GM18868 (cell line): ENCODE measurements around the gene REC114.

Experiments
- ATAC-seq: cut with Tn5 transposase; IDR thresholded peaks from one replicate; pipeline ENCODE4 v1.9.1; 2021; ENCODE audit warnings: mild to moderate bottlenecking, moderate library complexity; ENCODE audit not compliant: unreplicated experiment

Gene REC114

DNA sequence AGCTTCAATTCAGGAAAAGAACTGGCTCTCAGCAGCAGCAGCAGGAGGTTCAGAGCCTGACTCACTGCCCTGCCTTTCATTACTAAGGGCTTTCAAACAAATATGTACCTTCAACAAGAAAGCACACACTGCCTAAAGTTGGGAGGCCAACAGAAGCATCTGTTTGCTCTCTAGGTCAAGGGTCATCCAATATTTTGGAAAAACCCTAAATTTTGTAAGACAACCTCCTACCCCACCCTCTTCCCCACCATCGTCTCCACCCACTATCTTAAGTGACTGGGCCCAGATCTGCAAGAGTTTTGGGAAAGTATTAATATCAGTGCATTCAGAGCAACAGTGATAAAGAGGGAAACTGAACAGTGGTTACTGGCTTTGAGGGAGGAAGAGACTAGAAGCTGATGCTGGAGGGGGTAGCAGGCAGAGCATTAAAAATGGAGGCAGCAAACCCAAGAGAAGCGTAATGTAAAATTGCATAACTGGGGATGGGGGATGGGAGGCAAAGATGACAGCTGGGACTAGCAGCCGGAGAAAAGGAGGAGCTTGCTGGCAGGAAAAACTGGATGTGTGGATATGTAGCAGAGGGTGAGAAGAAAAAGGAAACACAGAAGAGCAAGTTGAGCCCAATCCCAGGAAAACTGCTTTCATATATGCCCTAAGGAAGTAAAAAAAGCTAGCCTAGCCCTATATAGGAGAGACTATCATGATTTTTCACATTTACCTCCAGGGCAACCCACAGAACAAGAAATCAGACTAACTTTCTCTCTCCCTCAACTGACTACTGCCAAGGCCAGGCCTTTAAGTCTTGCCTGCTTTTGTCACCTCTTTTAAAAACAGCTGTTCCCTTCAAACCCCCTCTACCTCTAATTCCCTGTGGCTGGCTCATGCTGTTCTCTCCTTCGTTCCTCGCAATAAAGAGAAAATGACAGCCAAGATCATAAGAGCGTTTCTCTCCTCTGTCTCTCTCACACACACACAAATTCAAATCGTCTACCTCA is 158.8 kb downstream of the REC114 start:
- ATAC-seq = no peak

DNA sequence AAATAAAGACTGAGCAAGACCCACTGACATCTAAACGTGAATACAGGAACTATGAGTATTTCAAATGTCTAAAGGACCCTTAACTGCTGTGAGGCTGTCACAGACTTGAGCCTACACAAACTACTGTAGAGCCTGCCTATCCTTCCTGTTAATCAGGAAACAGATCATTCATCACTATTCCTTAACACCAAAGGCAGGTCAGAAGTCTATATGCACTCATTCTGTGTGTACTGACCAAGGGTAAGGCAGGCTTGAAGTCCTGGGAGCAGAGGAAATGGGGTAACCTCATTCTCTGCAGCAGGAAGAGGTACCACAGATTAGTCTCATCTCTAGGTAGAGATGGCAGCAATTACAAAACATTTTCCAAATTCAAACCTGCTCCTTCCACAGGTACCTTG is 159.5 kb downstream of the REC114 start:
- no peak for ATAC-seq

DNA sequence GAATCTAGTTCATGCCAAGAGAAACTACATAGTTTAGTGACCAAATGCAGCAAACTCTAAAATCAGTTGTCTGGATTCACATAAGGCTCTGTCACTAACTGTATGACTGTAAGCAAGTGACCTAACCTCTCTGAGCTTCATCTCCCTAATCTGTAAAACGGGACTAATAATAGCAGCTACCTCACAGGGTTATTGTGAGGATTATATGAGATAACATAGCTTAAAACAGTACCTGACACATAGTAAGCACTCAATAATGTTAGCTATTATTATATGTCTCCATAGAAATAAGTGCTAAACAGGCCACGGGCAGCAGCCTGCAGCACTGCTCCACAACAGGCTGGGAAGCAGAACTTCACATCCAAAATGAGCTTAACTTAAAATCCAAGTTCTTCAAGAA is 160.0 kb downstream of the REC114 start:
- ATAC-seq = no peak

DNA sequence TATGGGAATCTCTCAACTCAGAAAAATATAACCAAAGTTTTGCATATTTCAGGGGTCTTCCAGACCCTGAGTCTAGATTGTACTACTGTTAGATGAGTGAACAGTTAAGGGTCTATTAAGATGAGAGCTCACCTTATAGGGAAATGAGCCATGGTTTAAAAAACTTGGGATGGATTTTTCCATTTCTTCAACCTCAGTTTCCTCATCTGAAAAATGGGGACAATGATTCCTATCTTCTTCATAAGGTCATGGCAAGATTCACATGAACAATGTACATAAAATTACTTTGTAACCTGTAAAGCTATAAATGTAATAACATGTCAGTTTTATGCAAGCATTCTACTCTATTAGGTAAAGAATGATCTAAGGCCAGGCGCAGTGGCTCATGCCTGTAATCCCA is 161.5 kb downstream of the REC114 start:
- ATAC-seq = no peak

DNA sequence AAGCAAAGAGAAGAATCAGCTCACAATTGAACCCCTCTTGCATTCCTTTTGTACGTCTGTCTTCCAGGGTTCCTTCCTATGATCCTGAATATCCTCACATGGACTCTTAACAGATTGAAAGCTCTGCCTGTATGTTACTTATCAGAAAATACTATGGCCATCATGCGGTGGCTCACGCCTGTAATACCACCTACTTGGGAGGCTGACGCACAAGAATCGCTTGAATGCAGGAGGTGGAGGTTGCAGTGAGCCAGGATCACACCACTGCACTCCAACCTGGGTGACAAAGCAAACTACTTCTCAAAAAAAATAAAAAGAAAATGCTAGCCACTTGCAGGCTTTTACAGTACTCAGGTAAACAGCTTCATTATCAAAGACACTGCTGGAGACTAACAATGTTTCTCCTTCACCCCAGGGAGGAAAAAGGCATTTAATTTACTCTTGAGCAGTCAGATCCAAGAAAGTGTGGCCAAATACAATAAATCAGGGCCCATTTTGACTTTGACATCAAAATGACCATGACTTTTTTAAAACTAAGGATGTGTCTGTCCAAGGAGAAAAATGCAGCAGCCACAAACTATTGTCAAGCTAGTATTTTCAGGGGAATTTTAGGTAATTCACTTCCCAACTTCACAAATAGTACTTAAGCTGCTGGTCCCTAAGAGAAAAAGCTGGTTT is 162.9 kb downstream of the REC114 start:
- ATAC-seq = no peak

DNA sequence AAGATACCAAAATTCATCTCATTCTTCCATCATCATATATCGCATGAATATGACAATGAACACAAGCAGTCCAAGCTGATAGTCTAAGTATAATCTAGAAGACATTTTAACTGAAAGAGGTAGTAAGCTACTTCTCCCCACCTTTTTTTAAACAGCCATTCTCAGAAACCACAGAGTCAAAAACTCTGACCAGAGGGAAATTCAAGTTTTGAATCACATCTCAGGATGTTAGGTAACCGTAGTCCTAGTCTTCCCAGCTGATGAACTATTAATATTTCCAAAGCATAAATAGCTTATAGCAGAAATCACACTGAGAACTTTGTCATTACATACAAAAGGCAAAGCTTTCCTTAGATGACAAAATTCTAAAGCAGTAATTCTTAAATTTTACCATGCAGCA is 164.4 kb downstream of the REC114 start:
- ATAC-seq = peak; percentile 50

DNA sequence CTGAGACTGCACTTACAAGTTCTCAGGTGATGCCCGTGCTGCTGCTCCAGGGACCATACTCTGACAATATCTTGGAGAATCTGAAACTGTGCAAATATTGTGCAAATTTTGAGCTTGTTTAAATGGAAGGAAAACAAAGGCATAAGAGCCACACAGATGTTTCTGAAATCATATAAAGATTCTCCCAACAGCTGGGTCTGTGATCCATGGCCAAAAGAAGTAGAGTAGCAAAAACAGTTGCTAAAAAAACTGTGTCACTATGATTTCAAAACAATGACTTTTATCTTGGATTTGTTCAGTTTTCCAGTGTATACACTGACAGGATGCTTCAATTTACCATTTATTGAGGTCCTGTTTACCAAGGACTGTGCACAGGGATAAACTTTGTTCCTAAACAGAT is 164.9 kb downstream of the REC114 start:
- ATAC-seq = peak; percentile 18

DNA sequence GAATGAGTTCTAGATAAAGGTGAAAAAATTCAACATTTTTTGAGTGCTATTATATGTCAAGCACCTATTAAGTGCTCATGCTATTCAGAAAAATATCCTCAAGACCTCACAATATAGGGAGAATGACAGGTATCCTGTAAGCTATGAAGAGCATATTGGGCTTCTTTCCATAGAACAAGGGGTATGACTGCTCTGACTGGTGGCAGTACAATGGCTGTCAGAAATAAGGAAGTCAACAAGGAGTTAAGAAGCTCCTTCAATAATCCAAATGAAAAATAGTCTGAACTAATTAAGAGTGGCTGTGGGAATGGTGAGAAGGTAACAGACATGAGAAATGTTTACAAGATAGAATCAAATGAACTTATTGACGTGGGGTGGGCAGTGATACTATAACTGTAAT is 165.5 kb downstream of the REC114 start:
- ATAC-seq = no peak

DNA sequence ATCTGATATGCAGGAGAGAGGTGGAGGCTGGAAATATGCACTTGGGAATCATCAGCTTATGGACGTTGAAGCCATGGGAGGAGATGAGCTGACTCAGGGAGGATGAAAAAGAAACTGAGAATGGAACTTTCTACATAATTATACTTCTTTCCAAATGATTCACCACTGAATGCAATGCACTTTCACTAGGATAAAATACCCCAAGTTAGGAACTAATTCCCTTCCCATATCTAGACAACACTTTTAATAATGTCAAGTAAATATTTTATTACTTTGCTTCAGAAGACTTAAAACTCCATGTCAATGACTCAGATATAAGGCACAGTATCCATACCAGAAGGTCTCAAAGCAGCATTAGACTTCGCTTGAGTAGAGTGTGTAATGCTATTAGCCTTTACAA is 166.0 kb downstream of the REC114 start:
- no peak for ATAC-seq
